ENCODE data around the gene SCAPER.
"Not testable (repeated sequence)": the region's sequence is repeated elsewhere in the genome, so short reads cannot be mapped to it uniquely, and the experiment has no call there.

The SCAPER gene

DNA sequence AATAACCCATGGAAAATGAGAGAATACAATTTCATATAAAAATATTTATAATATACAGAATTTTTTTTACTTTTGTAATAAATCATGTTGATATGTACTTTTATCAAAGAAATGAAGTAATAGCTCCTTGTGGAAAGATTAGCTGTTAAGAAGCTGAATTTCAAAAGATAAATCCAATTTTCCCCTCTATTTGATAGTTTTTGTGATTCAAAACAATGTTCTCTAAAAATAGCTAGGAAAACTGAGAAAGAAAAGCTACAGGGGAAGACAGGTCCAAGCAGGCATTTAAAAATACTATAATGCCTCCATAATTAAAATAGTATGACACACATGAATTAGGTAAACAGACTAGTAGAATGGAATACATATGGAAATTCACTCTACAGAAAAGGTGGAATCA lies 44.9 kb downstream of the SCAPER start:
- DNase-seq = no peak

DNA sequence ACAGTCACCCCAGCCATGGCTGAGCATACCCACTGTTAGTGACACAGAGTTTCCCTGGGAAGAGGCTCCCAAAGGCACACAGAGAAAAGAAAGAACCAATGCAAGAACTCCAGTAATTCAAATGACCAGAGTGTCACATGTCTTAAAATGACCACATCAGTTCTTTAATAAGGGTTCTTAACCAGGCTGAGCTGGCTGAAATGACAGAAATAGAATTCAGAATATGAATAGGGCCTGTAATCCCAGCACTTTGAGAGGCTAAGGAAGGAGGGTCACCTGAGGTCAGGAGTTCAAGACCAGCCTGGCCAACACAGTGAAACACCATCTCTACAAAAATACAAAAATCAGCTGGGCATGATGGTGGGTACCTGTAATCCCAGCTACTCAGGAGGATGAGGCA lies 54.8 kb downstream of the SCAPER start:
- DNase-seq = not testable (repeated sequence)

DNA sequence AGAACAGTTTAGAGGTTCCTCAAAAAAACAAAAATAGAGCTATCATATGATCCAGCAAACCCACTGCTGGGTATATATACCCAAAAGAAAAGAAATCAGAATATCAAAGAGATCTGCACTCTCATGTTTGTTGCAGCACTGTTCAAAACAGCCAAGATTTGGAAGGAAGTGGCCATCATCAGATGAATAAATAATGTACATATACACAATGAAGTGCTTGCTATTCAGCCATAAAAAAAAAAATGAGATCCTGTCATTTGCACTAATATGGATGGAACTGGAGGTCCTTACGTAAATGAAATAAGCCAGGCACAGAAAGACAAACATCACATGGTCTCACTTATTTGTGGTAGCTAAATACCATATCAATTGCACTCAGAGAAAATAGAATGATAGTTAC lies 58.4 kb downstream of the SCAPER start:
- no peak for DNase-seq

DNA sequence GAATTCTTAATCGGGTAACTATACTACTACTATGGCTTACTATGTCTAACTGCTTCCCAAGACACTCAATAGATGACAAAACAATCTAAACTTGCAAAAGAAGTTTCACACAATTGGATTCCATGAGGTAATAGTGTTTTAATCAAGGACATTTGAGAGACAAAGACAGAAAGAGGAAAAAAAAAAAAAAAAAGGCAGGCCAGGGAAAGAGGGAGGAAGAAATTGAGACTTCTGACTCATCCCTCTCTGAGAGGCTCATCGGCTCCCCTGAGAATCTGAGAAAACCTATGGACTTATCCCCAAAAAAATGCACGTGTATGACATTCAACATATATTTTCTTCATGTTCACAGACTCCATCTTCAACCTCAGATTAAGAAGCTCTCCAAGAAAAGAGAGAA lies 61.0 kb downstream of the SCAPER start:
- DNase-seq = no peak

- no peak for DNase-seq
These were observed 61.9 kb downstream of the SCAPER start for GRCh38 chr15:76843269-76843668.

GRCh38 chr15:76840830-76841460 lies 64.2 kb downstream of the SCAPER start:
- peak; percentile 18 for DNase-seq

DNA sequence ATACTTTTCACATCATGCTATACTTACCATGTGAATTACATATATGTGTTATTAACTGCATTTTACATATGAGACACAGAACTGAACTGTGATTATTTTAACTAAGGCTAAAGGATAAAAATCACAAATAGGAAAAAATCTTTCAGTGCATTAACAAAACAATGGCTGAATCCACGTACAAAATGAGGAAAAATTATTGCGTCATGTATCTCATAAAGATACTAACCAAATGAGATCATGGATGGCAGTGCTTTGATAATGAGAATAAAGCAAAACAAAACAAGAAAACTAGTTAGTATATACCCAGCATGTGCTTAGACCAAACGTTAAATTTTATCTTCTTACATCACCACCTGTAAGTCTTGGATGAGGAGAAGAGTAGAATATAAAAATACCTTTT lies 66.0 kb downstream of the SCAPER start:
- DNase-seq = no peak

DNA sequence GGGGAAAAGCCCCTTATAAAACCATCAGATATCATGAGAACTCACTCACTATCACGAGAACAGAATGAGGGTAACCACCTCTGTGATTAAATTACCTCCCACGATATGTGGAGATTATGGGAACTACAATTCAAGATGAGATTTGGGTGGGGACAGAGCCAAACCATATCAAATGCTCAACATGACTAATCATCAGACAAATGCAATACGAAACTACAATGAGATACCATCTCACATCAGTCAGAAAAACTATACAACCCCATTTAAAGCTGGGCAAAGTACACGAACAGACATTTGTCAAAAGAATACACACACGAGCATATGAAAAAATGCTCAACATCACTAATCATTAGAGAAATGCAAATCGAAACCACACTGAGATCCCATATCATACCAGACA lies 67.7 kb downstream of the SCAPER start:
- DNase-seq = no peak

- no peak for DNase-seq
These were observed 75.2 kb downstream of the SCAPER start for GRCh38 chr15:76829939-76830338.

DNA sequence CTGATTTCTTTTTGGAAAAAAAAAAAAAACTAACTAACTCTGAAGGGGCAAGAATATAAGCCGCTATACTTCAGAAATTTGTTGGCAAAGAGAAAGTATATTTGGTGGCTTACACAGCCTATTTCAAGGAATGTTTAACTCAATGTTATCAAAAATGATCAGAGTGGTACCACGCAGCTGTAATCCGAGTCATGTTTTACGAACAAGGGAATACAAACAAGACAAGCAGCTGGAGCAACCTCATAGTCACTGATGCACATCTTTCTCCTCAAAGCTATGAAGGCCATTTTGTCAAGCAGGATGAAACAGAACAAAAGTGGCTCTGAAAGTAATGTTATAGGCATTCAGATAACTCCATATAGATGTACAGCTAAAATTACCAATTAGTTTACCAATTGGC lies 81.2 kb downstream of the SCAPER start:
- no peak for DNase-seq

DNA sequence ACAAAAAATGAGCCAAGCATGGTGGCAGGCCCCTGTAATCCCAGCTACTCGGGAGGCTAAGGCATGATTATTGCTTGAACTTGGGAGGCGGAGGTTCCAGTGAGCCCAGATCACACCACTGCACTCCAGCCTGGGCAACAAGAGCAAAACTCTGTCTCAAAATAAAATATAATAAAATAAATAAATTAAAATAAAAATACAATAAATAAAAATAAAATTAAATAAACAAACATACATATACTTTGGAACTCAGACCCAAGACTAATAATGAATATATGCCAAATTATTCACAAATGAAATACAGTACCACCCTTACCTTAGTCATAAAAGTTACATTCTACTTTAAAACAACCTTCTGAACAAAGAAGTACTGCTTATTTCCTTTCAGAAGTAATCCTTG lies 81.8 kb downstream of the SCAPER start:
- DNase-seq = no peak

- peak; percentile 8 for DNase-seq
These were observed 86.2 kb downstream of the SCAPER start for GRCh38 chr15:76818926-76819325.

DNA sequence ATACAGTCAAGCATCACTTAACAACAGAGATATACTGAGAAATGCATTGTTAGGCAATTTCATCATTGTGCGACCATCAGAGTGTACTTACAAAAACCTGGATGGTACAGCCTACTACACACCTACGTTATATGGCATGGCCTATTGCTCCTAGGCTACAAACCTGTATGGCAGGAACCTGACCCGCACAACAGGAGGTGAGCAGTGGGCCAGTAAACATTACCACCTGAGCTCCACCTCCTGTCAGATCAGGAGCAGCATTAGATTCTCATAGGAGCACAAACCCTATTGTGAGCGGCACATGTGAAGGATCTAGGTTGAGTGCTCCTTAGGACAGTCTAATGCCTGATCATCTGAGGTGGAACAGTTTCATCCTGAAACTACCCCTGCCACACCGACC lies 89.7 kb downstream of the SCAPER start:
- DNase-seq = no peak

- no peak for DNase-seq
These were observed 92.8 kb downstream of the SCAPER start for GRCh38 chr15:76812381-76812780.

DNA sequence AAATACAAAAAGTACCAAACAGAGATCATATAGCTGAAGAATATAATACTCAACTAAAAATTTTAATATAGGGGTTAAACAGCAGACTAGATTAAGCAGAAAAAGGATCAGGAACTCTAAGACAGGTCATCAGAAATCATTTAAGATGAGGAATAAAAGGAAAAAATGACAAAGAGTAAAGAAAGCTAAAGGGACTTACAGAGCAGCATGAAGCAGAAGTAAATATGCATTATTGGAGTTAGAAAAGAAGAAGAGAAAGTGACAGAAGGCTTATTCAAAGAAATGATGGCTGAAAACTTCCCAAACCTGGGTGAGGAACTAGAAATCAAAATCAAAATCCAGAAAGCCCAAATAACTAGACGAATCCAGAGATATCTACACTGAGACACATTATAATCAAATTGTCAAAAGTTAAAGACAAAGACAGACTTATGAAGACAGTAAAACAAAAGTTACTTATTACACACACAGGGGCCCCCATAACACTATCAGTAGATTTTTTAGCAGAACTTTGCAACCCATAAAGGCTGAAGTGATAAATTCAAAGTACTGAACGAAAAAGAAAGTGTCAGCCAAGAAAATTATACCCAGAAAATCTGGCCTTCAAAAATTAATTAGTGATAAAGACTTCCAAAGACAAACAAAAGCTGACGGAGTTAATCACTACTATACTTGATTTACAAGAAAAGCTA lies 95.6 kb downstream of the SCAPER start:
- DNase-seq = no peak

- DNase-seq = no peak
These were observed 102.0 kb downstream of the SCAPER start for GRCh38 chr15:76803049-76803571.

DNA sequence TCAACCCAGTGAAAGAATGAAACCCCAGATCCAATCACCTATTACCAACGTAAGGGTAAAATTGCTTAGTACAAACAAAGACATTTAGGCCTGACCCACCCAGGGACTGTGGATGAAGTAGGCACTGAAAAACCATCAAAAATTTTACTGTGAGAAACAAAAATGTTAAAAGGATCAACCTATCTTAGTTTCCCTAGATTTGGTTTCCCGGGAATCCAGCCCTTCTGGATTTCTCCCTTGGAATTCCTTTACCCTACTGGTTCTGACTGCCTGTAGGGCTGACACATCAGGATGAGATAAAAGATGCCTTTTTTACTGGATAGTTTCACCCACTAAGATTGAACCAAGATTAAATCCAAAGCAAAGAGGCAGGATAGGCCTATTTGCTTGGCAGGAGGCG lies 102.7 kb downstream of the SCAPER start:
- DNase-seq = no peak

GRCh38 chr15:76799760-76800159 lies 105.4 kb downstream of the SCAPER start:
- no peak for DNase-seq

GRCh38 chr15:76795217-76795616 lies 109.9 kb downstream of the SCAPER start:
- no peak for DNase-seq

DNA sequence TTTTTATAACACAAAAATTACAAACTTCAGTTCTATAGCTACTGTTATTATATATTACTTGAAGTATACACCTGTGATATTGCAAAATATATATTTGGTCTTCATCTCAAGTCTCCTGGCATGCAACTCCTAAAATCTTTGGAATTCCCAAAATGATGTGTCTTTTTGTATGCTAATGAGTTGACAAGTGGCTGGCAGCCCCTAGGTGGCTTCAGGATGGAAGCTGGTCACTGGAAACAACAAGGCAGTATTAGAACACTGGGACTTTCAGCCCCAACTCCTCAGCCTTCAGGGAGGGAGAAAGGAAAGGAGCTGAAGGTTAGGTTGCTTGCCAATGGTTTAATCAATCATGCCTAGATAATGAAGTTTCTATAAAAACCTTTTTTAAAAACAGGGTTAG lies 112.0 kb downstream of the SCAPER start:
- DNase-seq = no peak

GRCh38 chr15:76791511-76791910 lies 113.6 kb downstream of the SCAPER start:
- no peak for DNase-seq

DNA sequence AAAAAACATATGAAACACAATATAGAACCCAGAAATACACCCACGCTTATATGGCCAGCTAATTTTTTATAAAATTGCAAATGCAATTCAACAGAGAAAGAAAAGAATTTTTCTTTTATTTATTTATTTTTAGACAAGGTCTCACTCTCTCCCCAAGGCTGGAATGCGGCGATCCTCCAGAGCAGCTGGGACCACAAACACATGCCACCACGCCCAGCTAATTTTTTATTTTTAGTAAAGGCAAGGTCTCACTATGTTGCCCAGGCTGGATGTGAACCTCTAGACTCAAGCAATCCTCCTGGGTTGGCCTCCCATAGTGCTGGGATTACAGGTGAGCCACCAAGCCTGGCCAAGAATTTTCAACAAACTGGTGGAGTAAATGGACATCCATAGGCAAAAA lies 117.9 kb downstream of the SCAPER start:
- no peak for DNase-seq

DNA sequence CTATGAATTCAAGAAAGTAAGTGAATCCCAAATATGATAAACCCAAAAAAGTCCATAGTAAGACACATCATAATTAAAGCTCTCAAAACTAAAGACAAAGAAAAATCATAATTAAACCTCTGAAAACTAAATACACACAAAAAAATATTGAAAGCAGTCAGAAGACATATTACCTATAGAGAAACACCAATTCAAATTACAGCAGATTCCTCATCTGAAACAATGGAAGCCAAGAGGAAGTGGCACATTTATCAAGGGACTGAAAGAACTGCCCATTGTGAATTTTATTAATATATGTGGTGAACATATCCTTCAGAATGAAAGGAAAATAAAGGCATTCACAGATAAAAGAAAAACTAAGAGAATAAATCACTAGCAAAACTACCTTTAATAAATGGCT lies 128.2 kb downstream of the SCAPER start:
- no peak for DNase-seq

GRCh38 chr15:76776480-76776879 lies 128.7 kb downstream of the SCAPER start:
- DNase-seq = no peak

GRCh38 chr15:76773234-76773633 lies 131.9 kb downstream of the SCAPER start:
- DNase-seq = no peak
